GM12891 (cell line): Measurements from ENCODE around the gene NPIPA1.
A peak's percentile ranks its signal among the peaks of the same experiment; 100 is the strongest.
"Not testable (repeated sequence)": the region's sequence is repeated elsewhere in the genome, so short reads cannot be mapped to it uniquely, and the experiment has no call there.

Source experiments
- DNase-seq: peaks from one replicate; pipeline ENCODE4 v3.0.0; 2011; ENCODE audit warnings: low spot score; ENCODE audit not compliant: insufficient read length
- FAIRE-seq: peaks from 2 replicates; lab custom pipeline; 2011; peaks lifted over from hg19 to GRCh38; lab: Jason Lieb, UNC

NPIPA1 gene

GRCh38 chr16:14988092-14988491 is 50.8 kb downstream of the NPIPA1 start:
- FAIRE-seq, DNase-seq: not testable (repeated sequence)

- not testable (repeated sequence) for FAIRE-seq
Observed at GRCh38 chr16:14988661-14989191, 51.5 kb downstream of the NPIPA1 start.

DNA sequence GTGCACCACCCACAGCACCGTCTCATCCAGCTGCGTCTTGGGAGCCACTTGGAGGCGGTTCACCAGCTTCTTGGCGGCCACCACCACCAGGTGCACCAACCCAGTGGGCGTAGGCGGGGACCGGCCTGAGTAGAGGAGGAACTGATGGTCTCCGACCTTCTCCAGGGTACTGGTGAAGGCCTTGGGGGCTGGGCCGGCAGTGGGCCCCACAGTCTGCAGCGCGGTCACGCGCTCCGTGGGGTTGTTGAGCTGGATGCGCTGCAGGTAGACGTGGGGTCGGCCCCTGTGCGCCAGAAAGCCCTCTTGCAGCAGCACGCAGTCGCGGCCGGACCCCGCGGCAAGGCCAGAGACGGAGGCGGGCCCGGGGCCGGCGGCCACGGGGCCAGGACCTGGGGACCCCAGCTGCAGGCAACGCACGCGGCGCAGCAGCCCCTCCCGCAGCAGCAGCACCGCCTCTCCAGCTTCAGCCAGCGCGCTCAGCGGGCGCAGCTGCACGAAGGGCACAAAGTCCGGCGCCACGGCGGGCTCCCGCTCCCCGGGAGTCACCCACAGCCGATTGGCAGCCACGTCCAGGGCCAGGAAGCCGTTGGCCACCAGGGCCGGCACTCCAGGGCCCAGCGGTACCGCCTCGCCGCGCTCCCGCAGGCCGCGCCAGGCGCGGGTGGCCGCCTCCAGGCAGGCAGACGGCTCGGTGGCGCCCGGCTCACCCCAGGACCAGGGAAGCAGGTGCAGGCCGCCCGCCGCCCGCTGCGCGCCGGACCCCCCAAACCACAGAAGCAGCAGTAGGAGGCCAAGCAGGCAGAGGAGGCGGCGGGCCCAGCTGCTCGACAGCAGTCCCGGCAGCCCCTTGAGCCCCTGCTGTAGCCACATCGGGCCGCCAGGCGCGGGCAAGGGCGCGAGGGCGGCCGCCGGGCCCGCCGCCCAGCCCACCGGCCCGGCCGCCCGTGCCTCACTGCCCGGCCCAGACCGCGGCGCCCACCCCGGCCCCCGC is 52.3 kb downstream of the NPIPA1 start:
- peak; percentile 54 for FAIRE-seq
- not testable (repeated sequence) for DNase-seq

More at GRCh38 chr16:14988661-14989191, 51.5 kb downstream of the NPIPA1 start:
- DNase-seq, result not testable (repeated sequence)

- DNase-seq, FAIRE-seq: not testable (repeated sequence)
Observed at GRCh38 chr16:14993277-14994151, 56.3 kb downstream of the NPIPA1 start.

DNA sequence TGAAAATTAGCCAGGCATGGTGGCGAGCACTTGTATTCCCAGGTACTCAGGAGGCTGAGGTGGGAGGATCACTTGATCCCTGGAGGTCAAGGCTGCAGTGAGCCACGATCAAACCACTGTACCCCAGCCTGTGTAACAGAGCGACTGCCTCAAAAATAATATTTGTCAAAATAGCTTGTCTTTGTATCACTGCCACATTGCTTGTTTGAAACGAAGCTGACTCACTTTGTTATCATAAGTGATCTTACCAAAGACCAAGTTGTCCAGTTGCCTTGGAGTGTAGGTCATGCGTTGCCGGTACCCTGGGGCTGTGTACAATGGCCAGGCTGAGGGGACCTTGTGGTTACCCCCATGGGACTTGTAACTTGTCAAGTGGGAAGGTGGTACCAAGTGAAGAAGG is 59.5 kb downstream of the NPIPA1 start:
- not testable (repeated sequence) for DNase-seq, FAIRE-seq

GRCh38 chr16:14998300-14998699 is 61.1 kb downstream of the NPIPA1 start:
- FAIRE-seq, DNase-seq: not testable (repeated sequence)

GRCh38 chr16:14999845-15000244 is 62.6 kb downstream of the NPIPA1 start:
- not testable (repeated sequence) for DNase-seq, FAIRE-seq
